ENCODE measurements around the gene VIPAS39.

DNA sequence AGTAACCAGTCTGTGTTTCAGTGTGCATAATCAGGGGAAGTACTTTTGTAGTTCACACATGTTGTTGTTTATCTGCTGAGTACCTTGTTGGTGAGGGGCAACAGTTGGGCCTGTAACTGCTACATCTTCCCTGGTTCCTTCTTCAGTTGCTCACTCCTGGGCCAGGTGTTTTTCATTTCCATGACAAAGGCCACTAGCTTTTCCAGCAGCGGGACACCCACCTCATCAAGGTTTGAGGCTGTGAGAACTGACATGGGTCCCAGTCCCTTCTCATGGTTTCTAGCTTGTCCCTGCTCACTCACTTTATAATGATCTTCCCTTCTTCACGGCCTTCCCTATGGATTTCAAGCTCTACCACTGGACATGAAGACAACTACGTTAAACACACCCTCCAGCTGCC, 32.5 kb downstream of the VIPAS39 start:
- TF ChIP-seq, protein P1, sequence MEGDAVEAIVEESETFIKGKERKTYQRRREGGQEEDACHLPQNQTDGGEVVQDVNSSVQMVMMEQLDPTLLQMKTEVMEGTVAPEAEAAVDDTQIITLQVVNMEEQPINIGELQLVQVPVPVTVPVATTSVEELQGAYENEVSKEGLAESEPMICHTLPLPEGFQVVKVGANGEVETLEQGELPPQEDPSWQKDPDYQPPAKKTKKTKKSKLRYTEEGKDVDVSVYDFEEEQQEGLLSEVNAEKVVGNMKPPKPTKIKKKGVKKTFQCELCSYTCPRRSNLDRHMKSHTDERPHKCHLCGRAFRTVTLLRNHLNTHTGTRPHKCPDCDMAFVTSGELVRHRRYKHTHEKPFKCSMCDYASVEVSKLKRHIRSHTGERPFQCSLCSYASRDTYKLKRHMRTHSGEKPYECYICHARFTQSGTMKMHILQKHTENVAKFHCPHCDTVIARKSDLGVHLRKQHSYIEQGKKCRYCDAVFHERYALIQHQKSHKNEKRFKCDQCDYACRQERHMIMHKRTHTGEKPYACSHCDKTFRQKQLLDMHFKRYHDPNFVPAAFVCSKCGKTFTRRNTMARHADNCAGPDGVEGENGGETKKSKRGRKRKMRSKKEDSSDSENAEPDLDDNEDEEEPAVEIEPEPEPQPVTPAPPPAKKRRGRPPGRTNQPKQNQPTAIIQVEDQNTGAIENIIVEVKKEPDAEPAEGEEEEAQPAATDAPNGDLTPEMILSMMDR (conservative IDR thresholded peaks at IDR 0.05; ENCODE audit: low read depth, low read length) = no peak
- TF ChIP-seq SMC3 (IDR thresholded peaks at IDR 0.05; ENCODE audit: low read depth, low read length) (no peak), POLR2A (IDR thresholded peaks at IDR 0.05; ENCODE audit: low read depth, low read length) (no peak)
